Sigmoid colon (tissue), 4 donors: Measurements from ENCODE around the gene KREMEN1.

Source experiments
- CTCF ChIP-seq, 4 experiments: fragments of 450-650 bp in 3 of 4; fragments of 200-600 bp in 1 of 4; IDR thresholded peaks; one replicate each; pipeline ENCODE4 v1.5.1; 2016 to 2019; ENCODE audit warnings: antibody characterized with exemption in 4 of 4, mild to moderate bottlenecking in 3 of 4, moderate library complexity in 2 of 4
- EP300 ChIP-seq, 4 donors: sonication (generic); formaldehyde crosslinking; IDR thresholded peaks; one replicate each; pipeline ENCODE4 v1.6.1; 2017; ENCODE audit warnings: antibody characterized with exemption in 4 of 4
- POLR2A ChIP-seq, 2 donors: fragments of 450-650 bp; IDR thresholded peaks; one replicate each; pipeline ENCODE4 v1.6.1; 2016; ENCODE audit warnings: antibody characterized with exemption in 2 of 2, mild to moderate bottlenecking in 2 of 2, moderate library complexity in 2 of 2

- TF ChIP-seq EP300 (IDR thresholded peaks at IDR 0.05) (no peak), CTCF (IDR thresholded peaks at IDR 0.05) (no peak), POLR2A (IDR thresholded peaks at IDR 0.05) (no peak)
Measured at GRCh38 chr22:29061773-29062172, 11.1 kb upstream of the KREMEN1 start, which contains the start of gene C22orf31.
